LoVo (cell line): ENCODE measurements around the gene NDUFAF2.
A peak's percentile ranks its signal among the peaks of the same experiment; 100 is the strongest.
"Not testable (repeated sequence)": the region's sequence is repeated elsewhere in the genome, so short reads cannot be mapped to it uniquely, and the experiment has no call there.

ENCODE experiments used
- DNase-seq: peaks from one replicate; pipeline ENCODE4 v3.0.0-alpha.2; 2016; ENCODE audit warnings: low spot score

The NDUFAF2 gene

GRCh38 chr5:60944904-60945812 is at the start of gene NDUFAF2, which contains the start of gene ERCC8:
NDUFAF2 (plus strand) TSS chr5:60945205; CDS start chr5:60945256, 51 bp downstream.
ERCC8 (minus strand) TSS chr5:60945070; CDS start chr5:60945008, 62 bp downstream.
- peak; percentile 95 for DNase-seq

GRCh38 chr5:60896991-60897390 is 48.0 kb upstream of the NDUFAF2 start:
- no peak for DNase-seq

GRCh38 chr5:60903356-60903755 is 41.6 kb upstream of the NDUFAF2 start:
- DNase-seq, result no peak

- DNase-seq, result no peak
Observed at GRCh38 chr5:60916646-60917045, 28.4 kb upstream of the NDUFAF2 start.

- DNase-seq, result no peak
Observed at GRCh38 chr5:60918466-60918865, 26.5 kb upstream of the NDUFAF2 start.

GRCh38 chr5:60927450-60927849 is 17.6 kb upstream of the NDUFAF2 start:
- DNase-seq, result no peak

- no peak for DNase-seq
Observed at GRCh38 chr5:60929024-60929423, 16.0 kb upstream of the NDUFAF2 start.

- DNase-seq, result no peak
Observed at GRCh38 chr5:60943624-60944023, 1.4 kb upstream of the NDUFAF2 start.

- DNase-seq, result peak; percentile 44
Observed at GRCh38 chr5:60945813-60946187, 795 bp downstream of the NDUFAF2 start.

- DNase-seq, result no peak
Observed at GRCh38 chr5:60948738-60949137, 3.7 kb downstream of the NDUFAF2 start.

- no peak for DNase-seq
Observed at GRCh38 chr5:60955239-60955638, 10.2 kb downstream of the NDUFAF2 start.

- no peak for DNase-seq
Observed at GRCh38 chr5:60958088-60958487, 13.1 kb downstream of the NDUFAF2 start.

GRCh38 chr5:60958712-60959111 is 13.7 kb downstream of the NDUFAF2 start:
- no peak for DNase-seq

- peak; percentile 18 for DNase-seq
Observed at GRCh38 chr5:60959156-60959555, 14.2 kb downstream of the NDUFAF2 start.

GRCh38 chr5:60960591-60960990 is 15.6 kb downstream of the NDUFAF2 start:
- DNase-seq, result no peak

GRCh38 chr5:60961685-60962084 is 16.7 kb downstream of the NDUFAF2 start:
- DNase-seq, result no peak

- no peak for DNase-seq
Observed at GRCh38 chr5:60972231-60972630, 27.2 kb downstream of the NDUFAF2 start.

GRCh38 chr5:60977956-60978737 is 33.1 kb downstream of the NDUFAF2 start:
- no peak for DNase-seq

GRCh38 chr5:60978968-60979367 is 34.0 kb downstream of the NDUFAF2 start:
- no peak for DNase-seq

GRCh38 chr5:60980511-60980910 is 35.5 kb downstream of the NDUFAF2 start:
- DNase-seq, result no peak

GRCh38 chr5:60982127-60982526 is 37.1 kb downstream of the NDUFAF2 start:
- not testable (repeated sequence) for DNase-seq

- DNase-seq, result no peak
Observed at GRCh38 chr5:60989790-60990189, 44.8 kb downstream of the NDUFAF2 start.

- no peak for DNase-seq
Observed at GRCh38 chr5:60992871-60993270, 47.9 kb downstream of the NDUFAF2 start.
